NCI-H446 treated with DMSO at 0.1 percent for 48 hours (cell line): ENCODE results near the gene MMP7.
"Not testable (repeated sequence)": the region's sequence is repeated elsewhere in the genome, so short reads cannot be mapped to it uniquely, and the experiment has no call there.

ENCODE experiments used
- DNase-seq: peaks from one replicate; lab custom pipeline; 2025; lab: John Stamatoyannopoulos, UW

The MMP7 gene

DNA sequence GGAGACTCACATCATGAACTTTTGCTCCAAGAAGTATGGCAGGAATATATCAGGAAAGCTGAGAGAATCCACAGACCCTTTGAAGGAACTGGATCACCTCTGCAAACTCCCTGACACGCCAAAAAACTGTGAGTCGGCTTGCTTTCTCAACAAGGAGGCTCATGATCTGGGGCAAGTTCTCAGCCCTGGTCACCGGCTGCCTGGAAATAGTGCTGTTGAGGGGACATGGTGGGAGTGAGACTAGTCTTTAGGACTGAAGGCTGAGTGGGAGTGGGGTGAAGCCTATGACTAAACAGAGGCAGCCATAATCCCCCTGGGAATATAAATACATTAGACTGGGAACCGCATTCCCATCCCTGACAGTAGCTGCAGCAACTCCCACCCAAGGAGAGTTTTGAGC lies 8.4 kb upstream of the MMP7 start:
- no peak for DNase-seq

DNA sequence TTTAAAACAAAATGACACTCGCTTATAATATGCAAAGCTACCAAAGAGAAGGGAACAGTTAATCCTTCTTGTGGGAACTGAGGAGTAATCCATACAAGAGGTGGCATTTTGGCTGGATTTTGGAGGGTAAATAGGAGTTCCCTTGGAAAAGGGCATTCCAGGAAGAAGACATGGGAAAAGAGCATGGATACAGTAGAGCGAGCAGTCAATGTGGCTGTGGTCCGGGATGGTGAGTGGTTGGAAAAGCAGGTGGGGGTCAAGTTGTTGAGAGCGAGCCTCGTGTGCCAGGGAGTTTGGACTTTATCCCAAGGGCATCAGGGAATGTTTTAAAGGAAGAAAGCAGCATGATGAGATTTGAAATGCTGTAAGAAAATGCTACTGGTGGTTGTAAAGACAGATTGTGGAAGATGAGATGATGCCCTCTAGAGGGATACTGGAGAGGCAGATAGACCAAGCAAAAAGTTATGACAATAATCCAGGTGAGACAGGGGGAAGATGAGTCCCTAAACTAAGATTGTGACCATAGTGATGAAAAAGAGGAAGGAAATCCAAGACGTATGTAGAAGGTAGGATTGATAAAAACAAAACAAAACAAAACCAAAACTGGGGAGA lies 3.8 kb upstream of the MMP7 start:
- no peak for DNase-seq

DNA sequence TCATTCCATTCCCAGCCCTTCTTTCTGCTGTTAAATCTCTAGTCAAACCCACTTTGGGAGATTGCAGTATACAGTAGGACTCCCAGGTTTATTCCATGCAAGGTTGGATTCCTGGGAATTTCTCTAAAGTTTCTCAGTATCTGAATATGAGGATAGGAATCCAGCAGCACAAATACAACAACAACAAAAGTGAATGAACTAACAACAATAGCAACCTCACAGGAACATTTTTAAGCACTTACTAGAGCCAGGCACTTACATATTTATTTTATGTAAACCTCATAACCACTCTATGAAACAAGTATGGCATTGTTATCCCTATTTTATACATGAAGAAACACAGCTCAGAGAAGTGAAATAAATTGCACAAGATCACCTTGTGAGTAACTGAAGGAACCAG lies 1.9 kb downstream of the MMP7 start:
- no peak for DNase-seq

DNA sequence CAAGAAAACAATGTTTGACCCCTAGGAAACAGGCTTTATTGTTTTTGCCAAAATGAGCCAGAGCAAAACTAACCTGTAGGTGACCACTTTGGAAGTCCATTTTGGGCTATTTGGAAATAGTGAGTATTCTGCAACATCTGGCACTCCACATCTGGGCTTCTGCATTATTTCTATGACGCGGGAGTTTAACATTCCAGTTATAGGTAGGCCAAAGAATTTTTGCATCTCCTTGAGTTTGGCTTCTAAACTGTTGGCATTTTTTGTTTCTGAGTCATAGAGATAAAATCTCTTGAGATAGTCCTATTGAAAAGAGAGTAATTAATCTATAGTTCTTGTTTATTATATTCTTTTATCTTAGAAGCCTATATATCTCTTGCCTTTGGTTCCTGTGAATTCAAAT lies 2.9 kb downstream of the MMP7 start:
- DNase-seq, result no peak

DNA sequence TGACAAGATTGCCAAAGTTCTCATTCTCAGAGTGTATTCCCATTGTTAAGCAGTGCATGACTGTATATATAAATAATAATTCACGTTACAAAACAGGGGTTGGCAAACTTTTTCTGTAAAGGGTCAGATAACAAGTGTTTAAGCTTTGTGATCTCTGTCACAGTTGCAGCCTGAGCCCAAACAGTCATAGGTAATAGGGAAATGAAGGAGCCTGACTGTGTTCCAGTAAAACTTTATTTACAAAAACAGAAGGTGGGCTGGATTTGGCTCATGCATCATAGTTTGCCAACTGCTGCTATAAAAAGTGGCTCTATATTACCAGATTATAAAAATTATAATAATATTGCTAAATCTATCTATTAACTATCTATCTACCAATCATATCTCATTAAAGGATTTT lies 3.5 kb downstream of the MMP7 start:
- DNase-seq, result no peak

DNA sequence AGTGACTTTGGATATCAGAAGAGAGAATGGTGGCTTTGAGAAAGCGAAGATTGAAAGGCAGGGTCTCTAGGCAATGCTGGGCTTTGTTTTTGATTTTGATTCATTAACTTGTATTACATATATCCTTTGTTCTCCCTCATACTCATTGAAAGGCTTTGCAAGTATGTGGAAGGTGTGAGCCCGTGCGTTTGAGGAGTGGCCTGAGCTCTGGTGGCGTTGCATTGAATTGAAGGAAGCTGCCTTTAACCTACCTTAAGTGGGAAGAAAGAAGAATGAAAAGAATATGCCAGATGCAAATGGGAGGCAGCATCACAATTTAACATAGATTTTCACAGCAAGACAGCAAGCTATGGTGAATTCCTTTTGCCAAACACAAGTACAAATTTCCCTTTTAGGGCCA lies 6.7 kb downstream of the MMP7 start:
- no peak for DNase-seq

DNA sequence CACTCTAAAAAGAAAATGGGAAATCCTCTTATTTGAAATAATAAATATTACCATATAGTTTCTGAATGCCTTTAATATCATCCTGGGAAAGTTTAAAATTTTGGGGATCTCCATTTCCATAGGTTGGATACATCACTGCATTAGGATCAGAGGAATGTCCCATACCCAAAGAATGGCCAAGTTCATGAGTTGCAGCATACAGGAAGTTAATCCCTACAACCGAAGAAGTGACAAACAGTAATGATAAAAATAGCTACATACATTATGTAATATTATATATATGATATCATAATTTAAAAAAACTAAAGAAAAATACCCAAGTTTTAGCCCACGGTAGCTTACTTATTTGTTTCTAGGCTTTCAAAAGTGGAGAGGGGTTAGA lies 7.4 kb downstream of the MMP7 start:
- no peak for DNase-seq

DNA sequence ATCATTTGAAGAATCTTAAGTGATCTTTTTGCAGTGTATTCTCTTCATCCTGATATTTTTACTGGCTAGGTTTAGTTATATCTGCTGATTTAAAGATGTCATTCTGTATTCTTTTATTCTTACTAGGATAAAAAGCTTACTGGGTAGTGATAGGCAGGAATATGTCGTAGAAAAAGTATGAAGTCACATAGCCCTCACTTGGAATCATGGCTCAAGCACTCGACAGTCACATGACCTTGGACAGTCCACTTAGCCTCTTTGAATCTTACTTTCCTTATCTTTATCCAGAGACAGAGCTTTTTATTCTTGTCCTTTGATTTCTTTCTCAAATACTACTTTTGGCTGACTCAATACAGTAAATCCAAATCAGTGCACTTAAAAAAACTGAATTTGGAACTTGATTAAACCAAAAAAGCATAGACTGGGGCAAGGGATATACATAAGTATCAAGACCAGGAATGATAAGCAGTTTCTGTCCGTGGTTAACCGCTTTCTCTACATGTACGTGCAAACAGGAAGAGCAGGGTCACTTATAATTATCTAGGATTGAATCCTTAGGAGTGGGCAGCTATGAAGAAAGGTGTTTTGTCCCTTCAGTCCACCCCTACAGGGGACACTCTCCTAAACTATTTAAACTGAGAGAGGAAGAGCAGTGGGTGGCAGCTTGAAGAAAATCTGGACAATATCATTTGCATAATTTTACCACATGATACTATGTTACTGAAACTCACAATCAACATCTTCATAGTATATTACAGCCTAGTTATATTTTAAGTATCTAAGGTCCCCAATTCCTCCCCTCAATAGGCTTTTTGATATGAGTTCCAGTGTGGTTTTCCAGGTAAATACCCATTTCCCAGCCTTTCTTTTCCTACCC lies 8.0 kb downstream of the MMP7 start:
- DNase-seq, result no peak

DNA sequence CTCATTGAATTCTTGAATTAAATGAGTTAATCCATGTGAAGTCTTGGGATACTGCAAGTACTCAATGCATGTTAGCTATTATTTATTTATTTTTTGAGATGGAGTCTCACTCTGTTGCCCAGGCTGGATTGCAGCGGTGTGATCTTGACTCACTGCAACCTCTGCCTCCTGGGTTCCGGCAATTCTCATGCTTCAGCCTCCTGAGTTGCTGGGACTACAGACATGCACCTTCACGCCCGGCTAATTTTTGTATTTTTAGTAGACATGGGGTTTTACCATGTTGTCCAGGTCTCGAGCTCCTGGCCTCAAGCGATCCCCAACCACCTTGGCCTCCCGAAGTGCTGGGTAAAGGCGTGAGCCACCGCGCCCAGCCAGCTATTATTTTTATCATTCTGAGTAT lies 9.4 kb downstream of the MMP7 start:
- no peak for DNase-seq

DNA sequence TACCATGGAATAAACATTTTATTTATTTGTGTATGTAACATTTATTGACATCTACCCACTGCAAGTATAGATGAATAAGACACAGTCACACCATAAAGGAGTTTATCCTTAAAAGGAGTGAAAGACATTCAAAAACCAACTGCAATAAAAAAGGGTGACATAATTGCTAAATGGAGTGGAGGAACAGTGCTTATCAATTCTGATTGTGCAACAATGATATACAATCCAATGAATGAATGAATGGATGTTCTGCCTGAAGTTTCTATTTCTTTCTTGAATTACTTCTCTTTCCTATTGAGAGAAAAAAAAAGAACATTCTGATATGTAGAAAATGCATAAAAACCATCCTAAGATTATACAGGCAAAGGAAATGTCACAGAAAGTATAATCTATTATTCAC lies 10.0 kb downstream of the MMP7 start:
- DNase-seq, result no peak

DNA sequence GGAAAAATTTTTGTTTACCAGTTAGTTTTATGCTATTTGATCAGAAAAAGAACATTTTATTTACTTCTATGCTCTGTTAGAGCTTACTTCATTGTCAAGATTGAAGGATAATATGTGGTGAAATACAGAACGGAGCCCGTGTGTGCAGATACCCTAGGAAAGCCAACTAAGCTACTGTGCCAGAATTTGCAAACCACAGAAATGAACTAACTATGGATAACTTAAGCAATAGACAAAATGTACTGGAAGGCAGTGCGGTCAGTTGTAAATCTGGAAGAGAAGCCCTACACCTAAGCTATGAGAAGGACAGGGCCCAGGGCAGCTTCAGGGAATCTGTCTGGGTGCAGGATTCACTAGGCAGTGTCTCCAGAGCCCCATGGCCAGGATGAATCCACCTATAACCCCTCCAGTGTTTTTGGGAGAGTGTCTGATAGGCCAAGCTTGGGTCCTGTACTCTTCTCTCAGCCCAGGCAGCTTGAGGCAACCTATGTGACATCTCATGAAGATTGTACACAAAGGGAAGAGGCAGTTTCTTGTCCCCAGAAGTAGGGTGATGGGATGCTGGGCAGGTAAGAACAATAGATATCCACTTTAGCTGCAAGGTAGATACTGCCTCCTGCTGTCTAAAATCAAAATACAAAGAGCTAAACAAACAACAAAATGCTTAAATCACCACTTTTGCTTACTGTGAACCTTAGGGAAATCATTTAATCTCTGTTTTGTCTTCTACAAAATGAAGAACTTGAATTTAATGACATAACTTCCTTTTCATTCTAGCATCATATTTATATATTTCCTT lies 12.1 kb downstream of the MMP7 start:
- no peak for DNase-seq

DNA sequence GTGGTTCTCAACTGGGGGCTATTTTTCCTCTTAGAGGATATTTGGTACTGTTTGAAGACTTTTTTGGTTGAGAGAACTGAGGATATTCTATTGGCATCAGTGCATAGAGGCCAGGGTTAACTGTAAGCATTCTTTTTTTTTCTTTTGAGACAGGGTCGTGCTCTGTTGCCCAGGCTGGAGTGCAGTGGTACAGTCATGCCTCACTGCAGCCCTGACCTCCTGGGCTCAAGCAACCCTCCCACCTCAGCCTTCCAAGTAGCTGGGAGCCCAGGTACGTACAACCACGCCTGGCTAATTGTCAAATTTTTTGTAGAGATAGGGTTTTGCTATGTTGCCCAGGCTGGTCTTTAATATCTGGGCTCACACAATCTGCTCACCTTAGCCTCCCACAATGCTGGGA lies 12.9 kb downstream of the MMP7 start:
- no peak for DNase-seq

DNA sequence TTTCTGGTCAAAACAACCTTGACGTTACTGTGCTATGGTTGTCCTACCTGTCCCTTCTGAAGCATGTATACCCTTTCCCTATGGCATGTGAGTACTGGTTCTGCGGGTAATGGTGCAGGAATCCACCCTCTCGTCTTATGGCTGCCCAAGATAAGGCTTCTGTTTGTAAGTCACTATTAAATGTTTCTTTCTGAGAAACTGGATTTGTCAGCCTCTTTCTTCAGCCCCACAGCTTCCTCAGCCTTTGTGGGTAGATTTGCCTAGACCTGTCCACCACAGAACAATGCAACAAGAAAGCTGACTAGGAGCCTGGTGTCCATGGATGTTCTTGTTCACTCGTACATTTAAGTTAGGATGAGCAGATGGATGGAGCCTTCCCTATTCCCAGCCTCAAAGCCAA lies 14.4 kb downstream of the MMP7 start:
- DNase-seq, result no peak

DNA sequence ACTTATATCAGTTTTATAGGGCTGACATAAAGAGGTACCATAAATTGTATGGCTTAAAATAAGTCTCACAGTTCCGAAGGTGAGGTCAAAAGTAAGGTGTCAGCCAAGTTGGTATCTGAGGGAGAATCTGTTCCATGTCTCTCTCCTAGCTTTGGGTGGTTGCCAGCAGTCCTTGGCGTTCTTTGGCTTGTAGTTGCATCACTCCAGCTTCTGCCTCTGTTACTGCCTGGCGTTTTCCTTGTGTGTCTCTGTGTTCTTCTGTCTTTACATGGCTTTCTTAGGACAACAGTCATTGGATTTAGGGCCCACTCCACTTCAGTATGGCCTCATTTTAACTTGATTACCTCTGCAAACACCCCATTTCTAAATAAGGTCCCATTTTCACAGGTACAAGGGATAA lies 16.7 kb downstream of the MMP7 start:
- DNase-seq, result no peak

DNA sequence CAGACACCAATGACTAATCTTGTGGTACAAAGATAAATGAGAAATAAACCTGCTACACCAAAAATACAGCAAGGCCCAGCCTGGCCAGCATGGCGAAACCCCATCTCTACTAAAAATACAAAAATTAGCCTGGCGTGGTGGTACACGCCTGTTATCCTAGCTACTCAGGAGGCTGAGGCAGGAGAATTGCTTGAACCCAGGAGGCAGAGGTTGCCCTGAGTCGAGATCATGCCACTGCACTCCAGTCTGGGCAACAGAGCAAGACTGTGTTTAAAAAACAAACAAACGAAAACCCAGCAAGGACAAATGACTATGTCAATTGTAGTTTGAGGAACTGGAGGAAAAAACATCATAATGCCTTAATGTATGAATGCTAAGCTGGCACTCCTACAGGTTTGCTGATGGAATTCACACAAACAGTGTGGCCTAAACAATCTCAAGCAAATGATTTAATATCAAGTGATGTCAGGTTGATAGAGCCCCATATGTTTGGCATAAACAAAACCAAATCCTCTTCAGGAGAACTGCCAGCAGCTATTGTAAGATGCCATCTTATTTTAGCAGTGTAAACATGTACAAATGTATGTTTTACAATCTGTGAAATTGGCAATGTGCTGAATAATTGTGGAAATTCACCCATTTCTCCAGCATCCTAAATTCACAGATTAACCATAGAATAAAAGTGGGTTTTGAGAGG lies 20.0 kb downstream of the MMP7 start:
- DNase-seq, result no peak

DNA sequence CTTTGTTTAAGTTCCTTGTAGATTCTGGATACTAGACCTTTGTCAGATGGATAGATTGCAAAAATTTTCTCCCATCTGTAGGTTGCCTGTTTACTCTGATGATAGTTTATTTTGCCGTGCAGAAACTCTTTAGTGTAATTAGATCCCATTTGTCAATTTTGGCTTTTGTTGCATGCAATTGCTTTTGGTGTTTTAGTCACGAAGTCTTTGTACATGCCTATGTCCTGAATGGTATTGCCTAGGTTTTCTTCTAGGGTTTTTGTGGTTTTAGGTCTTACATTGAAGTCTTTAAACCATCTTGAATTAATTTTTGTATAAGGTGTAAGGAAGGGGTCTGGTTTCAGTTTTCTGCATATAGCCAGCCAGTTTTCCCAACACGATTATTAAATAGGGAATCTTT lies 27.7 kb downstream of the MMP7 start:
- not testable (repeated sequence) for DNase-seq

DNA sequence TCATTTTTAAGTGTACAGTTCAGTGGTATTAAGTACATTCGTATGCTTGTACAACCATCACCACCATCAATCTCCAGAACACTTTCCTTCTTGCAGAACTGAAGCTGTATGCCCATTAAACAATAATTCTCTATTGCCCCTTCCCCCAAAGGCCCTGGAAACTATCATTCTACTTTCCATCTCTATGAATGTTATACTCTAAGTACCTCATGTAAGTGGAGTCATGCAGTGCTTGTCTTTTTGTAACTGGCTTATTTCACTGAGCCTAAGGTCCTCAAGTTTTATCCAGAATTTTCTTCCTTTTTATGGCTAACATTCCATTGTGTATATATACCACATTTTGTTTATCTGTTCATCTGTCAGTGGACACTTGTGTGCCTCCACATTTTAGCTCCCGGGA lies 29.7 kb downstream of the MMP7 start:
- no peak for DNase-seq

DNA sequence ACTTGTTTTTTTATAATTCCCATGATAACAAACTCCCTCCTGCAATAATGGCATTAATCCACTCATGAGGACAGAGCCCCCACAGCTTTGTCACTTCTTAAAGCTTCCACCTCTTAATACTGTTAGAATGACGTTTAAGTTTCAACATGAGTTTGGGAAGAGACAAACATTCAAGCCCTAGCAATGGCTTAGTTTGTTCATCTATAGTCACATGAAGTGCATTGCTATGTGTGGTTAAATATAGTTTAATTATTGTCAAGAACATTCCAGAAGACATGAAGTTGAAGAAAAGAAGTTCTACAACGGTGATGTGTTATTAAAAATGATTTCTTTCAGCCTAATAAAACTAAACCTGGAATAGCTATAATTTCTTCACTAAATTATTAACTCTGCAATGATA lies 30.6 kb downstream of the MMP7 start:
- DNase-seq, result no peak

DNA sequence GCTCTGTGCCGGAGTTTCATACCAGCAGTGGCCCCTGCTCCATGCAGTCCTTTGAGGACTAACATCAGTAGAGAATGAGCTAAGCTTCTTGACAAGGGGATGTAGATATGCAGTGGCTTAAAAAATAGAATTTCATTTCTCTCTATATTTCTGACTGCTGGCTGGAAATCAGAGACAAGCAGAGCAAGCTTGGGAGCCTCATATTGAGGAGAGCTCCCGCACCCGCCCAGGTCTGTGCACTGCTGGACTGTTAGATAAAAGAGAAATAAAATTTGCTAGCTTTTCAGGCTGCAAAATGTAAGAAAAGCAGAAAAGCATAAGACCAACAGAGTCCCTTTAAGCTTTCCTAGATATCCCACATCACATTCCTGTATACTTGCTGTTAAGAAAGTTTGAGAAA lies 31.4 kb downstream of the MMP7 start:
- no peak for DNase-seq

DNA sequence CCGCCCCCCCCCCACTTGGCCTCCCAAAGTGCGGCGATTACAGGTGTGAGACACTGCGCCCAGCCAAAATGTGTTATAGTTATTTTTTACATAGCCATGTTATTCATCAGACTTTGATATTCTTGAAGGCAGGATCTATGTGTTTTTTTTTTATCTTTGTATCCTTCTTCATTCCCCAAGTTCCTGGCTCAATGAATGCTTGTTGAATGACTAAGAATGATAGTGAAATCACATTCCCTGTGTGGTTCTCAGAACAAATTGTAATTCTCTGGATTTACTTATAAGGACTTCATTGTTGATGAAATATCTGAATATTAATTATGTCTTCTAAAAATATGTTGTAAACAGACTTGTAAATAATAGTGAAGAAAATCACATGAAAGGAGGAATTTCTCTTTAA lies 33.5 kb downstream of the MMP7 start:
- DNase-seq, result no peak

DNA sequence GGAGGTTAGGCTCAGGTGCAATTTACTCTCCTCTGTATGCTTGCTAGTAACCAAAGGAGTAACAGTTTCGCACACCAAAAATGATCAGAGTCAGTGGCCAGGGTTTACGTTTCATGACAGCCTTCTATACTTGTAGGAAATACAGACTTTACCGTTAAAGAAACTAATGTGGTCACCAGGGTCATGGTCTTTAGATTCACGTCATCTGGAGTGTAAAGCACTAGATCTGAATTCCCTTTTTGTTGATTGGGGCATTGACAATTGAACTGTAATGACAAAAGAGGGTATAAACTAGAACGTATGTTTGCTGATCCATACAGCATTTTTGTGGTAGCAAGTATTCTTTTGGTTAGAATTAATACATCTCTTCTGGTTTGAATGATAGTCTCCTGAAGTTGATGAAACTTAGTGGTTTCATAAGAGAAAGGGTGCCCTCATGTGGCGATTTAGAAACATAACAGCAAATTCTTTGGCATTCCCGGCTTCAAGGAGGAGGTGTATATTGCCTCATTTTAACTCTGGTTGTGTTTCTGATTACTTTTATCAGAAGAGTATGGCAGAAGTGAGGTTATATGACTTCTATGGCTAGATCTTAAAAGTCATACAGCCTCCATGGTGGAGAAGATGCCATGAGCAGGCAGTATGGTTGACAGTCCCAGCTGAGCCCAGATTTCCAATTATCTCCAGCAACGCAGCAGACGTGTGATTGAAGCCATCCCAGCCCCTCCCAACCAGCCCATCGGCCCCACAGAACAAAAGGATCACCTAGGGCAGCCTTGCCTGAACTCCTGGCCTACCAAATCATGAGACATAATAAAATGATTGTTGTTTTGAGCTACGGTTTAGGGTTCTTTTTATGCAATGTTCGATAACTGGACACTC lies 35.1 kb downstream of the MMP7 start:
- DNase-seq, result peak; percentile 61

DNA sequence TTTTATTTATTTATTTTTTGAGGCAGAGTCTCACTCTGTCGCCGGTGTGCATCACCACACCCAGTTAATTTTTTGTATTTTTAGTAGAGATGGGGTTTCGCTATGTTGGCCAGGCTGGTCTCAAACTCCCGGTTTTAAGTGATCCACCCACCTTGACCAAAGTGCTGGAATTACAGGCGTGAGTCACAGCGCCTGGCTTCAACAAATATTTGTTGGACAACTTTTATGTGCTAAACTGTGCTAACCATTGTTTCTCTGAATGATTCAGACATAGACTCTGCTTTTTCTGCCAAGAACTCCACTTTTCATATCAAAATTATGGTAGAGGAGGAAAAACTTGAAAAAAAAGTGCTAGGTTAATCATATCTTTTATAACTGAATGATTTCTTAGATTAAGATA lies 36.3 kb downstream of the MMP7 start:
- DNase-seq, result no peak
